Osteocyte (in vitro differentiated cells): Measurements from ENCODE around the gene UBL3. TPM values are rescaled to one million over a fixed set of nuclear protein-coding genes. Genes with fewer than 3 reads are reported as not detected.

Source experiments
- DNase-seq: peaks from one replicate; pipeline ENCODE4 v3.0.0; 2021; ENCODE audit warnings: mixed read lengths; ENCODE audit not compliant: unreplicated experiment; ENCODE audit errors: extremely low spot score
- H3K27ac Mint-ChIP-seq: one replicate; pipeline ENCODE4 v1.8.0; 2021; ENCODE audit warnings: mild to moderate bottlenecking, mixed read lengths; ENCODE audit not compliant: unreplicated experiment
- H3K27me3 Mint-ChIP-seq: one replicate; pipeline ENCODE4 v1.8.0; 2021; ENCODE audit warnings: mixed read lengths; ENCODE audit not compliant: unreplicated experiment
- H3K36me3 Mint-ChIP-seq: one replicate; pipeline ENCODE4 v1.8.0; 2021; ENCODE audit warnings: mixed read lengths; ENCODE audit not compliant: unreplicated experiment
- H3K4me1 Mint-ChIP-seq: one replicate; pipeline ENCODE4 v1.8.0; 2021; ENCODE audit warnings: mixed read lengths; ENCODE audit not compliant: unreplicated experiment
- H3K4me3 Mint-ChIP-seq: one replicate; pipeline ENCODE4 v1.8.0; 2021; ENCODE audit warnings: mild to moderate bottlenecking, moderate library complexity, mixed read lengths; ENCODE audit not compliant: unreplicated experiment
- H3K9me3 Mint-ChIP-seq: one replicate; pipeline ENCODE4 v1.8.0; 2021; ENCODE audit warnings: mixed read lengths; ENCODE audit not compliant: unreplicated experiment
- CTCF ChIP-seq: fragments of 200-600 bp; sonication (generic); IDR thresholded peaks from 2 replicates; pipeline ENCODE4 v1.5.0; 2021; ENCODE audit warnings: antibody characterized with exemption, mild to moderate bottlenecking, moderate library complexity
- total RNA-seq: library from RNA; stranded (reverse); gene quantifications from 2 replicates; pipeline ENCODE4 v1.2.1, GENCODE V29; 2021

The UBL3 gene
- total RNA-seq, 1 donor from 2014 or later = 28.3 TPM

DNA sequence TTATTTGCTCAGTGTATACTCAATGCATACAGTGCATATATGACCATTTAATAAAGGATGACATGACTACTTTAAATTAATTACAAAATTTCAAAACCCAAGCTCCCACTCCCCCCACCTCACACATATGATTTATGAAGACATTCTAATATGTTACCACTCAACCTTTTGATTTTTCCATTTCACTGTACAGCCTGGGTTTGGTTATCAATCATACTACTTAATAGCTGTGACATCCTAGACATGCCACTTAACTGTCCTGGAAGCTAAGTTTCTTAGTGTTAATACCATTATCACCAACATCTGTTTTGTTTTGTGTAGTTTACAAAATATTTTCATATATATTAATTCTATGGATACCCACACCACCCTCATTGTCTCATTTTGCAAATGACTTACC lies 42.2 kb downstream of the UBL3 start:
- no peak overlapping the region for H3K27ac Mint-ChIP-seq
- H3K27me3 Mint-ChIP-seq = no peaks in the 10 kb centered on the region
- no peak overlapping the region for H3K4me3 Mint-ChIP-seq
- no peak for TF ChIP-seq CTCF
- no peak for DNase-seq
- H3K4me1 Mint-ChIP-seq = peaks cover 17% of the 10 kb centered on the region
- no peaks in the 10 kb centered on the region for H3K36me3 Mint-ChIP-seq
- H3K9me3 Mint-ChIP-seq = no peaks in the 10 kb centered on the region

DNA sequence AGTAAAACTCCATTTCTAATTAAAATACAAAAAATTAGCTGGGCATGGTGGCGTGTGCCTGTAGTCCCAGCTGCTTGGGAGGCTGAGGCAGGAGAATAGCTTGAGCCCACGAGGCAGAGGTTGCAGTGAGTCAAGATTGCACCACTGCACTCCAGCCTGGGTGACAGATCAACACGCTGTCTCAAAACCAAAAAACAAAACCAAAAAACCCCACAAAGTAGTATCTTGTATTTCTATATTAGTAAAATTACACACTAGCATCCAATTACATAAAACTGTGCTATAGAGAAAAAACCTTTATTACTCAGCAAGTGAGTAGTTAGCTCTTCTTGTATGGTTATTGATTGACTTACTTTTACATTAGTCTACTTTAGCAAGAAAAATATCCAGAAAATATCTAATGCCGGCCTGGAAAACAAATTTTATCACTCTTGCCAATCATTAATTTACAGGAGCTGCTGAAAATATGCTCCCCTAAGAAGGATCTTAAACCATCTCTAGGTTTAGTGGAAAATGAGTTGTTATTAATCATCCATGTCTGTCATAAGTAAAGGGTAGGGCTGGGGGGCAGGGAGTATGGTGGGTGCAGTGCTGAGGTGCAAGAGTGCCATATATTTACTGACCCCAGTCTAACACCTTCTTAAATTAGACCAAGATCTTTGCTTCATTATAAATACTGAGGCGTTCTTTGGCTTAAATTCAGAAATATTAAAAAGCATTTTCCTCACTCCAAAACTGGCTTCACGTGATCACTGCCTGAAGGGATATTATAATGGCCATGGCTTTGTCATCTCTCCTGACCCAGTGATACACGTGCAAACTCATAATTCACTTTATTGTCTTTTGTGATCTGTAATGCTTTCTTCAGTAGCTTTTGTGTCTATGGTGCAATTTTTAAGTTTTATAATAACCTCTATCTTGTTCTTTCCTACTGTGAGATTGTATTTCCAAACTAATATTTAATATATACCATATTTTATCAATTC lies 44.1 kb downstream of the UBL3 start:
- H3K9me3 Mint-ChIP-seq = no peaks in the 10 kb centered on the region
- H3K27me3 Mint-ChIP-seq = no peaks in the 10 kb centered on the region
- no peak for TF ChIP-seq CTCF
- H3K4me3 Mint-ChIP-seq = no peak overlapping the region
- DNase-seq = no peak
- H3K4me1 Mint-ChIP-seq = peaks cover 19% of the 10 kb centered on the region
- H3K27ac Mint-ChIP-seq = no peak overlapping the region
- no peaks in the 10 kb centered on the region for H3K36me3 Mint-ChIP-seq

DNA sequence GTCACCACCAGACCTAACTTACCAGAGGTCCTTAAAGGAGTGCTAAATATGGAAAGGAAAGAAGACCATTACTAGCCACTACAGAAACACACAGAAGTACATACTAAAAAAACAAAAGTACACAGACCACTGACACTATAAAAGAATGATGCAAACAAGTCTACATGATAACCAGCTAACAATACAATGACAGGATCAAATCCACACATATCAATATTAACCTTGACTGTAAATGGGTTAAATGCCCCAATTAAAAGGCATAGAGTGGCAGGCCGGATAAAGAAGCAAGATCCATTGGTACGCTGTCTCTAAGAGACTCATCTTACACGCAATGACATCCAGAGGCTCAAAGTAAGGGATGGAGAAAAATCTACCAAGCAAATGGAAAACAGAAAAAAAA lies 47.2 kb downstream of the UBL3 start:
- Mint-ChIP-seq H3K27ac (no peak overlapping the region), H3K27me3 (no peaks in the 10 kb centered on the region), H3K9me3 (no peaks in the 10 kb centered on the region), H3K4me1 (peaks cover 10% of the 10 kb centered on the region), H3K4me3 (no peak overlapping the region), H3K36me3 (no peaks in the 10 kb centered on the region)
- DNase-seq = no peak
- TF ChIP-seq CTCF = no peak

- no peak for DNase-seq
- H3K9me3 Mint-ChIP-seq = no peaks in the 10 kb centered on the region
- H3K27ac Mint-ChIP-seq = no peak overlapping the region
- H3K4me3 Mint-ChIP-seq = no peak overlapping the region
- no peaks in the 10 kb centered on the region for H3K27me3 Mint-ChIP-seq
- H3K36me3 Mint-ChIP-seq = no peaks in the 10 kb centered on the region
- H3K4me1 Mint-ChIP-seq = peaks cover 10% of the 10 kb centered on the region
- no peak for TF ChIP-seq CTCF
These were observed 47.8 kb downstream of the UBL3 start for GRCh38 chr13:29802621-29803020.

DNA sequence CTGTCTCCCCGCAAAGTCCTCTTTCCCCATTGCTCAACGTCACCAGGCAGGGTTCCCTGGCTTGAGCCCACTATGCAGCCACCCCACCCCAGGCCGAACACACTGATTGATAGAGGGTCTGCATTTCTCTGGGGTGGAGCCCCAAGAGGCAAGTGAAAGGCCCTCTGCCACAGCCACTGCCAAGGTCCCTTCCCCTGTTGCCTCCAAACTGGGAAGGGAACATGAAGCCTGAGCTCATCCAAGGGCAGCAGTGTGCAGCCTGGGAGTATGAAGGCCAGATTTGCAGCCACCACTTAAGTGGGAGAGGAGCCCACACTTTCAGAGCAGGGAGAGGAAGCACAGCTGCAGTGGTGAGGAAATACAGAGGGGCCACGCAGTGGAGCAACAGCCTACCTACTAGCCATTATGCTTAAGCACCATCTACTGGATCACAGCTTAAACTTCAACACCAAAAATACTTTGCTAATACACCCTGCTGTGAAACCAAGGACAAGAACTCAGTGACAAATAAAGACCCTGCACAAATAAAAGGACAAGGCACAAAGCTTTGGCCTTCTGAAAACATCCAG lies 48.6 kb downstream of the UBL3 start:
- Mint-ChIP-seq H3K36me3 (no peaks in the 10 kb centered on the region), H3K27ac (no peak overlapping the region), H3K27me3 (no peaks in the 10 kb centered on the region), H3K9me3 (no peaks in the 10 kb centered on the region), H3K4me1 (peaks cover 6% of the 10 kb centered on the region), H3K4me3 (no peak overlapping the region)
- TF ChIP-seq CTCF = no peak
- no peak for DNase-seq
